Measurements from ENCODE around the gene PYGM. TPM values are rescaled to one million over a fixed set of nuclear protein-coding genes. Genes with fewer than 3 reads are reported as not detected.

Gene PYGM
- polyA plus RNA-seq, 1 experiment: 0.14 TPM

DNA sequence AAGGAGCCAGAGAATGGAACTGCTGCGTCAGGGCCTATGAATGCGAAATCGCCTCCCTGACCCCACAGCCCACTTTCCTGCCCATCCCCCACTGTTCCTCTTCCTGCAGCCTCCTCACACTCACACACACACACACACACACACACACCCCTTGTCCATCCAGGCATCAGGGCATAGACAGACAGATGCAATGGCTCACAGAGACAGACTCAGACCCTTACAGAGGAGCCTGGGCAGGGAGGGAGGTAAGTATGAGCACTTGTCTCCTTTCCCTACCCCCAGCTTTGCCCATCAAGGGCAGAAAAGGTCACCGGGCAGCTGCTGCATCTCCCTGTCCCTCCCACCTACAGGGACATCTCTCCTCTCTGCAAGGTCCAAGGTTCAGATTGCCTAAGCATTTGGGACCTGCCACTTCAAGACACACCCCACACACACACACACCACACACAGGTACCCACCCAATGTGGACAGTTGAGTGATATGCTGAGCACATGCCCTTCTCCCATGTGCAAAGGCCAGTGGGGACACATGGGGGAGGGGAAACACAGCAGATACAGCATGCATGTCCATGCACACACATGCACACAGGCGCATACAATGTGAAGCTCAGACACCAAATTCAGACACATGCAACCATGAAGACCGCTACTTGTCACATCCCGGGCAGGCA is 34.8 kb downstream of the PYGM start:
- Histone ChIP-seq H3K27me3 (ENCODE audit: control insufficient read depth, insufficient read depth, low read length) (peaks cover 31% of the 10 kb centered on the region), H3K9me3 (ENCODE audit: control insufficient read depth, insufficient read depth, low read length) (no peaks in the 10 kb centered on the region; the same call in 1 of the 2 replicates), H3K4me3 (ENCODE audit: low read depth, low read length) (no peak overlapping the region), H3K27ac (ENCODE audit: low read depth, low read length) (no peak overlapping the region)
- POLR2A ChIA-PET: no interaction called here
- CTCF ChIA-PET: interaction anchor here (0.5 kb wide), 1 partner anchor 177 kb away, joined by 3 read pairs; no protein-coding TSS in a partner anchor
- TF ChIP-seq, protein P1, sequence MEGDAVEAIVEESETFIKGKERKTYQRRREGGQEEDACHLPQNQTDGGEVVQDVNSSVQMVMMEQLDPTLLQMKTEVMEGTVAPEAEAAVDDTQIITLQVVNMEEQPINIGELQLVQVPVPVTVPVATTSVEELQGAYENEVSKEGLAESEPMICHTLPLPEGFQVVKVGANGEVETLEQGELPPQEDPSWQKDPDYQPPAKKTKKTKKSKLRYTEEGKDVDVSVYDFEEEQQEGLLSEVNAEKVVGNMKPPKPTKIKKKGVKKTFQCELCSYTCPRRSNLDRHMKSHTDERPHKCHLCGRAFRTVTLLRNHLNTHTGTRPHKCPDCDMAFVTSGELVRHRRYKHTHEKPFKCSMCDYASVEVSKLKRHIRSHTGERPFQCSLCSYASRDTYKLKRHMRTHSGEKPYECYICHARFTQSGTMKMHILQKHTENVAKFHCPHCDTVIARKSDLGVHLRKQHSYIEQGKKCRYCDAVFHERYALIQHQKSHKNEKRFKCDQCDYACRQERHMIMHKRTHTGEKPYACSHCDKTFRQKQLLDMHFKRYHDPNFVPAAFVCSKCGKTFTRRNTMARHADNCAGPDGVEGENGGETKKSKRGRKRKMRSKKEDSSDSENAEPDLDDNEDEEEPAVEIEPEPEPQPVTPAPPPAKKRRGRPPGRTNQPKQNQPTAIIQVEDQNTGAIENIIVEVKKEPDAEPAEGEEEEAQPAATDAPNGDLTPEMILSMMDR (IDR thresholded peaks at IDR 0.05; ENCODE audit: low read depth, low read length): no peak
- no peak for DNase-seq (ENCODE audit: low read depth, low spot score)

- Histone ChIP-seq H3K27ac (ENCODE audit: low read depth, low read length) (no peak overlapping the region), H3K4me3 (ENCODE audit: low read depth, low read length) (no peak overlapping the region), H3K27me3 (ENCODE audit: control insufficient read depth, insufficient read depth, low read length) (peaks cover 33% of the 10 kb centered on the region), H3K9me3 (ENCODE audit: control insufficient read depth, insufficient read depth, low read length) (no peaks in the 10 kb centered on the region; the same call in 1 of the 2 replicates)
- ChIA-PET CTCF (no interaction called here), POLR2A (no interaction called here)
- no peak for DNase-seq (ENCODE audit: low read depth, low spot score)
- TF ChIP-seq, protein P1 (IDR thresholded peaks at IDR 0.05; ENCODE audit: low read depth, low read length): no peak
These were observed 35.6 kb downstream of the PYGM start for GRCh38 chr11:64723907-64724862.

- no peak within 1 kb of the TSS for H3K27ac ChIP-seq (ENCODE audit: low read depth, low read length)
- H3K4me3 ChIP-seq (ENCODE audit: low read depth, low read length): peak within 1 kb of the TSS; percentile 65
- no peaks in the 10 kb centered on the region; the same call in 1 of the 2 replicates for H3K9me3 ChIP-seq (ENCODE audit: control insufficient read depth, insufficient read depth, low read length)
- TF ChIP-seq, protein P1 (IDR thresholded peaks at IDR 0.05; ENCODE audit: low read depth, low read length): peak; percentile 93
- H3K27me3 ChIP-seq (ENCODE audit: control insufficient read depth, insufficient read depth, low read length): peaks cover 36% of the 10 kb centered on the region
- DNase-seq (ENCODE audit: low read depth, low spot score): peak; percentile 43
- ChIA-PET POLR2A (no interaction called here), CTCF (interaction anchor here (1.8 kb wide), 1 partner anchor 35 kb away, joined by 8 read pairs; no protein-coding TSS in a partner anchor)
These were observed 36.5 kb downstream of the PYGM start, which contains the start of gene NRXN2 for GRCh38 chr11:64723117-64723906. NRXN2 (minus strand) TSS chr11:64723197; CDS start chr11:64713699, 9,498 bp downstream.

DNA sequence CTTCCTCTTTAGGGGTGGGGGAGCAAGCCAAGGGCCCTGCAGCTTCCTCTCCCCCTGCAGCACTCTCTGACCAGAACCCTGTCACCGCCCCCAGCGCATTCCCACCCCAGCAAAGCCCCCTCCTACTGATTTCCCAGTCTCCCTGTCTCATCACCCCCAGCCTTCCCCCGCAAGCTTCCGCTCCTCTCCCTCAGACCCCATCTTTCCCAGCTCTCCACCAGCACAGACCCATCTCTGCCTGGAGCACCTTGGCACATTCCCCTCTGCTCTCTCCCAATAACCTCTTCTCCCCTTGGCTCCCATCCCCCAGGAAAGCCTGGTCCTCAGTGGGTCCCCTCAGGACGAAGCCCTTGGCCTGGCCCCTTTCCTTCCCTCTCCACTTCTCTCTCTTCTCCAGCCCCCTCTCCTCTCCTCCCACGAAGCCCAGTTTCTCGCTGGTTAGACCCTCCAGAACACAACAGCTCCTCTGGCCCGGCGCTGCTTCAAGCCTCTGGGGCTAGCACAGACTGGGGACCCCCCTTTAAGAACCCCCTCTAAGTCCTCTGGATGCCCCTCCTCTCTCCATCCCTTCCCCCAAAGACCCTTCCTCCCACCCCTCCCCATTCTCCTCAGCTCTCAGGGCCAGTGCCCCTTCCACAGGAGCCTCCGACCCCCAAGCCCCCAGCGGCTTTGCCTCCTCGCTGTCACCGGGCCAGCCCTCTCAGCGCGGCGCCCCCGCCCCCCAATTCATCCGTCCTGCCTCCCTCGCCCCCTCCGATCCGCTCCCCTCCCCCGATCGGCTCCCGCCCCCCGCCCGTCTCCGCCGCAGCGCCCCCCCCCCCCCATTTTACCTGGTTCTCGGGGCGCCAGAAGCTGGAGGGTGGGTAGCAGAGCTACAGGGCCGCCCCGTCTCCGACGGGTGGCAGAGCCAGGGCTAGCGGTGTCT is 37.4 kb downstream of the PYGM start:
- ChIA-PET POLR2A (interaction anchor here (0.7 kb wide), 1 partner anchor 367 kb away, joined by 6 read pairs; no protein-coding TSS in a partner anchor), CTCF (interaction anchor here (0.8 to 1.8 kb wide), 3 partner anchors 34 to 172 kb away, joined by 3 to 8 read pairs (median 4); no protein-coding TSS in a partner anchor)
- DNase-seq (ENCODE audit: low read depth, low spot score): no peak
- Histone ChIP-seq H3K4me3 (ENCODE audit: low read depth, low read length) (no peak overlapping the region), H3K27ac (ENCODE audit: low read depth, low read length) (no peak overlapping the region), H3K27me3 (ENCODE audit: control insufficient read depth, insufficient read depth, low read length) (peaks cover 45% of the 10 kb centered on the region), H3K9me3 (ENCODE audit: control insufficient read depth, insufficient read depth, low read length) (no peaks in the 10 kb centered on the region; the same call in 1 of the 2 replicates)
- TF ChIP-seq, protein P1 (IDR thresholded peaks at IDR 0.05; ENCODE audit: low read depth, low read length): no peak
